Measurements from ENCODE around the gene SLC22A3. TPM values are rescaled to one million over a fixed set of nuclear protein-coding genes. Genes with fewer than 3 reads are reported as not detected.

The SLC22A3 gene
- total and polyA plus RNA-seq, 2 donors from 2014 or later, result 6.4 to 7.4 TPM

GRCh38 chr6:160357088-160357487 lies 8.9 kb downstream of the SLC22A3 start:
- H3K4me3 ChIP-seq (ENCODE audit: low read length in 3 of 3), result no peak overlapping the region
- intact Hi-C loops (cut with DNase I), result no loop called here
- H3K36me3 ChIP-seq (ENCODE audit: control insufficient read depth in 2 of 3, insufficient read depth in 3 of 3, low read length in 3 of 3), result no peaks in the 10 kb centered on the region
- no peaks in the 10 kb centered on the region for H3K9me3 ChIP-seq (ENCODE audit: control insufficient read depth in 2 of 3, insufficient read depth in 1 of 3, low read length in 3 of 3)
- DNase-seq (no peak), FAIRE-seq (no peak)
- no peak overlapping the region for H3K27ac ChIP-seq (ENCODE audit: low read depth in 2 of 2, low read length in 2 of 2)
- H3K27me3 ChIP-seq (ENCODE audit: control insufficient read depth, insufficient read depth, low read length), result no peaks in the 10 kb centered on the region
- no peaks in the 10 kb centered on the region for H3K4me1 ChIP-seq (ENCODE audit: control insufficient read depth in 2 of 3, insufficient read depth in 2 of 3, low read depth in 1 of 3, low read length in 3 of 3)
- H3K9ac ChIP-seq (ENCODE audit: low read length in 3 of 3), result no peak overlapping the region
- no peak for TF ChIP-seq CTCF (IDR thresholded peaks at IDR 0.05; ENCODE audit: borderline replicate concordance, extremely low read depth, insufficient read depth)

- Histone ChIP-seq H3K27me3 (ENCODE audit: control insufficient read depth, insufficient read depth, low read length) (no peaks in the 10 kb centered on the region), H3K27ac (ENCODE audit: low read depth in 2 of 2, low read length in 2 of 2) (no peak overlapping the region), H3K36me3 (ENCODE audit: control insufficient read depth in 2 of 3, insufficient read depth in 3 of 3, low read length in 3 of 3) (no peaks in the 10 kb centered on the region), H3K9me3 (ENCODE audit: control insufficient read depth in 2 of 3, insufficient read depth in 1 of 3, low read length in 3 of 3) (no peaks in the 10 kb centered on the region), H3K9ac (ENCODE audit: low read length in 3 of 3) (no peak overlapping the region), H3K4me1 (ENCODE audit: control insufficient read depth in 2 of 3, insufficient read depth in 2 of 3, low read depth in 1 of 3, low read length in 3 of 3) (no peaks in the 10 kb centered on the region), H3K4me3 (ENCODE audit: low read length in 3 of 3) (no peak overlapping the region)
- no peak for TF ChIP-seq CTCF (IDR thresholded peaks at IDR 0.05; ENCODE audit: borderline replicate concordance, extremely low read depth, insufficient read depth)
- intact Hi-C loops (cut with DNase I), result no loop called here
- DNase-seq (no peak), FAIRE-seq (no peak)
Observed at GRCh38 chr6:160358225-160359119, 10.3 kb downstream of the SLC22A3 start.

- Histone ChIP-seq H3K4me1 (ENCODE audit: control insufficient read depth in 2 of 3, insufficient read depth in 2 of 3, low read depth in 1 of 3, low read length in 3 of 3) (no peaks in the 10 kb centered on the region), H3K36me3 (ENCODE audit: control insufficient read depth in 2 of 3, insufficient read depth in 3 of 3, low read length in 3 of 3) (no peaks in the 10 kb centered on the region), H3K27me3 (ENCODE audit: control insufficient read depth, insufficient read depth, low read length) (no peaks in the 10 kb centered on the region), H3K9ac (ENCODE audit: low read length in 3 of 3) (no peak overlapping the region), H3K4me3 (ENCODE audit: low read length in 3 of 3) (no peak overlapping the region), H3K27ac (ENCODE audit: low read depth in 2 of 2, low read length in 2 of 2) (no peak overlapping the region), H3K9me3 (ENCODE audit: control insufficient read depth in 2 of 3, insufficient read depth in 1 of 3, low read length in 3 of 3) (no peaks in the 10 kb centered on the region)
- DNase-seq (no peak), FAIRE-seq (no peak)
- no peak for TF ChIP-seq CTCF (IDR thresholded peaks at IDR 0.05; ENCODE audit: borderline replicate concordance, extremely low read depth, insufficient read depth)
- intact Hi-C loops (cut with DNase I), result no loop called here
Observed at GRCh38 chr6:160360955-160361354, 12.8 kb downstream of the SLC22A3 start.
